Stimulated activated CD4-positive, alpha-beta T cell treated with anti-CD3 and anti-CD28 coated beads, Interleukin-1b, Interleukin-23, amount 100 ng/mL, for 1 hour (primary cell): ENCODE results near the gene GRIK1.

Source experiments
- DNase-seq, 2 donors: peaks; one replicate each; pipeline ENCODE4 v3.0.0-alpha.2; 2020; ENCODE audit warnings: low read depth in 2 of 2

GRIK1 gene

GRCh38 chr21:29914326-29914725 is 25.5 kb downstream of the GRIK1 start:
- no peak for DNase-seq

- DNase-seq = no peak
Measured at GRCh38 chr21:29909571-29909970, 30.2 kb downstream of the GRIK1 start.

GRCh38 chr21:29904359-29905282 is 35.2 kb downstream of the GRIK1 start:
- no peak for DNase-seq

GRCh38 chr21:29896884-29897283 is 42.9 kb downstream of the GRIK1 start:
- no peak for DNase-seq

- DNase-seq = no peak
Measured at GRCh38 chr21:29893687-29894086, 46.1 kb downstream of the GRIK1 start.

DNA sequence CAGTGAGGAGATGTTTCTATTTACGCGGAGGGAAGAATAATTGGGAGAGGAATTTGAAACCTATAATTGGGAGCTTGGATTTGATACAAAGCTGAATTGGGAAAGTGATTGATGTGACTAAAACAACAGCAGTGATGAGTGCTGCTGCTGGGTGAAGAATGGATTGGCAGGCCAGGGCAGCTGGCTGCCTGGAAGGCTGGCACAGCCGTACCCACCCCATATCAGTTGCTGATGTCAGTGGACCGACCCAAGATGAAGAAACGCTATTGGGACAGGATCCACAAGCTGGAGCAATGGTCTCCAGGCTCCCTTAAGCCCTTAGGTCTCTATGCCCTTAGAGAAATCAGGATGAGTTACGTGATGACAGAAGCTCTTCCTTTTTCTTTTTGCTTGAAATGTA is 47.4 kb downstream of the GRIK1 start:
- no peak for DNase-seq

GRCh38 chr21:29888437-29888836 is 51.4 kb downstream of the GRIK1 start:
- DNase-seq = no peak

- DNase-seq = no peak
Measured at GRCh38 chr21:29887313-29888009, 52.3 kb downstream of the GRIK1 start.

- no peak for DNase-seq
Measured at GRCh38 chr21:29885491-29885890, 54.3 kb downstream of the GRIK1 start.

DNA sequence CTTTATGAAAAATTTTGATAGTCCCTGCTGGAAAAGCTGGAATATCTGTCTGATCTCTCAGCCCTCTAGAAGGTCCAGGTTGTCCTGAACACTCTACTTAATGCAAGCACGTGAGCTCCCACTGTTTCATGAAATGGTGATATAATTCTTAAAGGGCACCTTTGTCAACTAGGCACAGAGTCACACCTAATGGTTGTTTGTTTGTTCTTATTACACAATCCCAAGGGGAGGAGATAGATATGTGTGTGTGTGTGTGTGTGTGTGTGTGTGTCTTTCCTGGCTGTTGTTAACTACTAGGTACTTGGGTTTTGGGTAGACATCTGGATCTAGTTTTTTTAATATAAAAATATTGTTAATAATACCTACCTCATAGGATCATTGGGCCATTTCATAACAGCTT is 63.9 kb downstream of the GRIK1 start:
- DNase-seq = no peak

GRCh38 chr21:29875036-29875716 is 64.6 kb downstream of the GRIK1 start:
- no peak for DNase-seq

DNA sequence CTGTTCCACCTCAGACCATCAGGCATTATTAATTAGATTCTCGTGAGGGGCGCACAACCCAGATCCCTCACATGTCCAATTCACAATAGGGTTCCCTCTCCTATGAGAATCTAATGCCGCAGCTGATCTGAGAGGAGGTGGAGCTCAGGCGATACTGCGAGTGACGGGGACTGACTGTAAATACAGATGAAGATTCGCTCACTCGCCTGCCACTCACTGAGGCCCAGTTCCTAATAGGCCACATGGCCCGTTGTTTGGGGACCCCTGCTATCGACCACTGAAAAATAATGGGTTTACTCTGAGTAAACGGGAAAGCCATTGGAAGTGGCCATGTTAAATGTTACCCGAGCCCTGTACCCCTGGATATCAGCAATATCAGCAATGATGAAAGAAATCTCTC is 65.9 kb downstream of the GRIK1 start:
- DNase-seq = no peak

DNA sequence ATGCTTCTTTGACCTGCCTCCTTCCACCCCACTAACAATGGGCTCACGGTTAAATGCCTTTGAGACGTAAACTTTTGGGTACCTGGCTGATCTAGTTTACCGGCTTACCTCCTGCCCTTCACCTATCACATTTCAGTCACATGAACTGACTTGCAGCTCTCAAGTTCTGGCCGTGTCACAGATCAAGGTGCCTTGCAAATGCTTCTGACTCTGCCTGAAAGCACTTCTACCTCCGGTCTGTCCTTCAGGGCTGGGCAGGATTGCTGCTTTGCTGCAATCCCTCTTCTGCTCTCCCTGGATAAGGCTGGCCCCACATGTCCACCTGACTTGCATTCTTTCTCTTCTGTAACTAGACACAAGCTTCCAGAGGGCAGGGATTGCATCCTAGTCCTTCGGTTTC is 69.0 kb downstream of the GRIK1 start:
- DNase-seq = no peak

DNA sequence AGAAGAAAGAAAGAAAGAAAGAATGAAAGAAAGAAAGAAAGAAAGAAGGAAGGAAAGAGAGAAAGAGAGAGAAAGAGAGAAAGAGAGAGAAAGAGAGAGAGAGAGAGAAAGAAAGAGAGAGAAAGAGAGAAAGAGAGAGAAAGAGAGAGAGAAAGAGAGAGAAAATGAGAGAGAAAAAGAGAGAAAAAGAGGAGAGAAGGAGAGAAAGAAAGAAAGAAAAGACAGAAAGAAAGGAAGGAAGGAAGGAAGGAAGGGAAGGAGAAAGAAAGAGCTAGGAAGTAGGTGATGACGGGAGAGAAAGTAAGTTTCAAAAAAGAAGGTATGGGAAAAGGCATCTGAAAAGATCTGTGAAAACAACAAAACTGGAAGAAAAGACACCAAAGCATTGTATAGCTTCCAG is 72.0 kb downstream of the GRIK1 start:
- DNase-seq = no peak

DNA sequence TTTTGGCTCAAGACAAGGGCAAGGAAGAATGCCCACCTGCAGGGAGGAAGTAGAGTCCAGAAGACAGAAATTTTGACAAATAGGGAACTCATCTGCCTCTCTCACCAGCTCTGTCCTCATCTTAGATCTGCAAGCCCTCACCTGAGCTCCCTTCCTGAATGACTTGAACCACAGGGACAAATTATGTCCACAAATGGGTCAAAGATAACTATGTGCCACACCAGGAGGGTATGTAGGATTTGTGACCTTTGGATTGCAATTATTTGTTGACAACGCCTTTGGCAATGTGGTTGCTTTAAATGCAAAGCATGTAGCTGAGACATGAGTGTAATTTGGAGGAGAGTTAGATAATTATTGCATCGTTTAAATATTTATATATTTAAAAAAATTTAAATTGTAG is 79.5 kb downstream of the GRIK1 start:
- DNase-seq = no peak

- no peak for DNase-seq
Measured at GRCh38 chr21:29857150-29857549, 82.6 kb downstream of the GRIK1 start.

GRCh38 chr21:29854795-29855194 is 85.0 kb downstream of the GRIK1 start:
- DNase-seq = no peak

DNA sequence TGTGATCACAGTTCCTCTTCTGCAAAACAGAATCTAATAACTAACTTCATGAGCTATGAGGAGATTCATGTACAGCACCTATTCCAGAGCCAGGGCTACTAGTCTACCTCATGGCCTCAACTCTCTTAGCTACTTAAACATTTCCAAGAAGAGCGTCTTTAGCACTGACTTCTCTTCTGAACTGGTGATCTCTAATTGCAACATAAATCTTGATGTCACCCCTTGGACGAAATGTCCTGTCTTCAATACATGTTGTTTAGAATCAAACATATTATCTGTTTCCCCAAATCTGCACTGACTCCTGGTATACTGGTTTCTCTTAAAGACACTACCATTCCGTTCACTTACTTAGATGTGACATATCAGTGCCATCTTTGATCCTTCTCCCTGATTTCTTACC is 88.2 kb downstream of the GRIK1 start:
- no peak for DNase-seq

DNA sequence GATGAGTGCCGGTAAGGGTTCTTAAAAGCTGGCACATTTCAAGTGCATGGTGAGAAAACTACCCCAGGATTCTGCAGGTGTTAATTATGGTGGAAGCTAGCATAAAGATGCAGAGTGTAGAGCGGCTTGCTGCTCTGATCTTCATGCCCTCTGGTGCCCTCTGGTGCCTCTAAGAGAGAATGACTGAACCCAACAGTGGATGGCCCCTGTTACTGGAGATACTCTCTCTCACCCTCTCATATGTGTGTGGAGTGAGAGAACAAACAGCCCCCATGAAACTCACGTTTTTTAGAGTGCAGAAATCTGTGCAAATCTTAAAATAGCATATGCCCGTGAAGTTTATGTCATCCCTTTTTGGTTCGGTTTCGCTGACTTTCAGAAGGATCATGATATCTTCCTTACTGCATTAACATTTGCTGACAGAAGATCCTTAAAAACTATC is 90.0 kb downstream of the GRIK1 start:
- DNase-seq = peak in 1 of 2 donors; percentile 4

DNA sequence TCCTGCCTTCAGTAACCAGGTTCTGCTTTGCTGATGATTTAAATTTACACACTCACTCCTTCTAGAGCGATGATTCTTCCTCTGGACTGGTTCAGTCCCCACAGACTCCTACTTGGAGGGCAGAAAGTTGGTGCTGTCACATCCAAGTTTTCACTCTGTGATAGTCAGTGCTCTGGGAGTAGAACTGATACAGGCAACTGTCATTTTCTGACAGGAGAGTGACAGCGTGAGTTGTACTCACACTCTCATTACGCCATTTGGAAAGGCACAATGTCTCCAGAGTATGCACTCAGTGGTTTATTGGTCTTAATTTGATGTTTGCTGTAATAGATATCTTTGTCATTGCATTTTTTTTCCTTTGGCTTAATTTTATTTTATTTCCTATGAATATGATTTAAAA is 96.0 kb downstream of the GRIK1 start:
- no peak for DNase-seq

DNA sequence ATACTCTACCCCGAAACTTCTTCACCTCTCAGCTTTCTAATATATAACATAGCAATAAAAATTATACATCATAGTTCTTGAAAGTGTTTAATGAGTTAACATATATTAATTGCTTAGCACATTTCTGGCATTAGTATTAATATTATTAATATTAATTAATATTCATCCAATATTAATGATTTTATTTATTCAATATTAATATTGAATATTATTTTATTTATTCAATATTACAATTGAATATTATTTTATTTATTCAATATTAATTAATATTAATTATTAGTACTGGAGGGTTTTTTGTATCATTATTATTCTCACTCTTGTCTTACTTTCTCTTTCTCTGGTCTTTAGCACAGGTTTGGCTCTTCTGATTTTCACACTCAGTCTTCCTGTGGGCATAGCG is 105.2 kb downstream of the GRIK1 start:
- DNase-seq = no peak

DNA sequence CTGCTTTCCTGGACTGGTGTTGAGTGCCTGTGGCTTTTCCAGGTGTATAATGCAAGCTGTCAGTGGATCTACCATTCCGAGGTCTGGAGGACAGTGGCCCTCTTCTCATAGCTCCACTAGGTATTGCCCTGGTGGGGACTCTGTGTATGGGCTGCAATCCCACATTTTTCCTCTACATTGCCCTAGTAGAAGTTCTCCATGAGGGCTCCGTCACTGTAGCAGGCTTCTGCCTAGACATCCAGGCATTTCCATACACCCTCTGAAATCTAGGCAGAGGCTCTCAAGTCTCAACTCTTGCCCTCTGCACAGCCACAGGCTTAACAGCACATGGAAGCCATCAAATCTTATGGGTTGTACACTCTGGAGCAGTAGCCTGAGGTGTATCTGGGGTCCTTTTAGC is 107.6 kb downstream of the GRIK1 start:
- no peak for DNase-seq
